Spleen (tissue), 11 donors: ENCODE measurements around the gene DSC3. TPM values are rescaled to one million over a fixed set of nuclear protein-coding genes. Genes with fewer than 3 reads are reported as not detected.
"Not testable (repeated sequence)": the region's sequence is repeated elsewhere in the genome, so short reads cannot be mapped to it uniquely, and the experiment has no call there.

ENCODE experiments used
- DNase-seq: peaks from one replicate; pipeline ENCODE4 v3.0.0-alpha.2; 2020
- H3K27ac ChIP-seq, 8 donors: fragments of 200-600 bp; sonication (generic) in 7 of 8; 1 replicate in 4 of 8; 2 replicates in 4 of 8; pipeline versions ENCODE4 v1.5.0 to v1.8.0; 2016 to 2021; ENCODE audit warnings: inconsistent platforms in 4 of 8, mild to moderate bottlenecking in 4 of 8, moderate library complexity in 1 of 8
- H3K27me3 ChIP-seq, 7 donors: fragments of 200-600 bp; sonication (generic) in 6 of 7; replicated peaks in 1 of 7; 1 replicate in 4 of 7; 2 replicates in 3 of 7; pipeline versions ENCODE4 v1.5.0 to v1.8.0; 2016 to 2021; ENCODE audit warnings: inconsistent platforms in 3 of 7, mild to moderate bottlenecking in 1 of 7
- H3K36me3 ChIP-seq, 6 donors: fragments of 200-600 bp; sonication (generic) in 5 of 6; 1 replicate in 4 of 6; 2 replicates in 2 of 6; pipeline versions ENCODE4 v1.5.0 to v1.8.0; 2016 to 2021; ENCODE audit warnings: inconsistent platforms in 2 of 6
- H3K4me1 ChIP-seq, 6 donors: fragments of 200-600 bp; sonication (generic) in 5 of 6; 1 replicate in 3 of 6; 2 replicates in 3 of 6; pipeline versions ENCODE4 v1.5.0 to v1.8.0; 2016 to 2021; ENCODE audit warnings: inconsistent platforms in 3 of 6
- H3K4me3 ChIP-seq, 8 donors: fragments of 200-600 bp; sonication (generic) in 7 of 8; 1 replicate in 4 of 8; 2 replicates in 4 of 8; pipeline versions ENCODE4 v1.5.0 to v1.8.0; 2016 to 2021; ENCODE audit warnings: inconsistent platforms in 4 of 8, mild to moderate bottlenecking in 4 of 8, moderate library complexity in 2 of 8
- H3K9me3 ChIP-seq, 8 donors: fragments of 200-600 bp; sonication (generic) in 7 of 8; 1 replicate in 4 of 8; 2 replicates in 4 of 8; pipeline versions ENCODE4 v1.5.0 to v1.8.0; 2016 to 2021; ENCODE audit warnings: inconsistent platforms in 4 of 8
- POLR2A ChIP-seq, 3 donors: fragments of 450-650 bp; IDR thresholded peaks; one replicate each; pipeline ENCODE4 v1.5.1; 2017; ENCODE audit warnings: antibody characterized with exemption in 3 of 3, mild to moderate bottlenecking in 1 of 3
- POLR2AphosphoS5 ChIP-seq, 3 donors: sonication (generic); formaldehyde crosslinking; IDR thresholded peaks; one replicate each; pipeline ENCODE4 v1.5.1; 2017; ENCODE audit warnings: antibody characterized with exemption in 3 of 3
- WGBS, 5 donors: extraction: QIAGEN DNeasy Blood & Tissue Kit in 3 of 5; methylation state at CpG; one replicate each; pipeline versions ENCODE4 v1.1.5 to v1.1.7; 2013 to 2018; 5-methylcytosine and 5-hydroxymethylcytosine counted together
- intact Hi-C: fragments of 100-400 bp; cut with DNase I; formaldehyde crosslinking; loops from one replicate; pipeline ENCODE4 v1.15.0; 2023; ENCODE audit warnings: low total_unique reads
- polyA plus RNA-seq, 3 donors: library from polyadenylated mRNA; stranded (reverse); fragments of 200-250 nt; gene quantifications; one replicate each; pipeline ENCODE4 v1.2.1, GENCODE V29; 2013
- total RNA-seq, 7 donors: library from RNA; depleted of rRNA in 3 of 7; stranded (reverse); fragments of >200 nt in 3 of 7; fragmentation: NEBNext Ultra II Directional in 4 of 7; extraction: Animal tissue kit (Norgen Biotek cat#: 25700) in 4 of 7; gene quantifications; one replicate each; pipeline versions ENCODE4 v1.1.0 to v1.2.1, GENCODE V29; 2016 to 2021
- TF ChIP-seq, protein P1 (sequence below), 11 experiments: fragments of 200-600 bp in 7 of 11; fragments of 450-650 bp in 4 of 11; sonication (generic) in 4 of 11; IDR thresholded peaks in 8 of 11; conservative IDR thresholded peaks in 3 of 11; 1 replicate in 7 of 11; 2 replicates in 4 of 11; pipeline versions ENCODE4 v1.4.0 to v1.8.0; 2016 to 2021; ENCODE audit warnings: antibody characterized with exemption in 11 of 11, inconsistent platforms in 4 of 11, mild to moderate bottlenecking in 1 of 11
- donor health status: healthy with polysubstance abuse.
- donor health status: DM: no; HTN: no; CAD: no; lungs with moderate emphysema.
- donor health status: DM: no; HTN: no; CAD: no.
- donor health status: Bipolar disorder and iron deficiency.
- donor health status: healthy.
- donor health status: DM: no; HTN: no; CAD: no.
- donor health status: DM: yes; HTN: yes; CAD: no.

DSC3 gene
- total and polyA plus RNA-seq, 10 donors: 0.03 to 0.14 (median 0.07) TPM; not detected in 6

GRCh38 chr18:31040686-31041270, 1.8 kb downstream of the DSC3 start:
- Histone ChIP-seq H3K9me3 (peaks cover 0 to 17% (median 0%) of the 10 kb centered on the region in 8 donors), H3K36me3 (no peaks in the 10 kb centered on the region), H3K27me3 (peaks cover 0 to 60% (median 30%) of the 10 kb centered on the region in 7 donors), H3K4me3 (no peak overlapping the region), H3K27ac (no peak overlapping the region), H3K4me1 (peaks cover 0 to 21% (median 6%) of the 10 kb centered on the region in 6 donors)
- no peak for DNase-seq
- WGBS, 5 donors: 8 to 14% (median 9%) methylated on average over 18 of the region's 18 CpGs
- TF ChIP-seq, protein P1, sequence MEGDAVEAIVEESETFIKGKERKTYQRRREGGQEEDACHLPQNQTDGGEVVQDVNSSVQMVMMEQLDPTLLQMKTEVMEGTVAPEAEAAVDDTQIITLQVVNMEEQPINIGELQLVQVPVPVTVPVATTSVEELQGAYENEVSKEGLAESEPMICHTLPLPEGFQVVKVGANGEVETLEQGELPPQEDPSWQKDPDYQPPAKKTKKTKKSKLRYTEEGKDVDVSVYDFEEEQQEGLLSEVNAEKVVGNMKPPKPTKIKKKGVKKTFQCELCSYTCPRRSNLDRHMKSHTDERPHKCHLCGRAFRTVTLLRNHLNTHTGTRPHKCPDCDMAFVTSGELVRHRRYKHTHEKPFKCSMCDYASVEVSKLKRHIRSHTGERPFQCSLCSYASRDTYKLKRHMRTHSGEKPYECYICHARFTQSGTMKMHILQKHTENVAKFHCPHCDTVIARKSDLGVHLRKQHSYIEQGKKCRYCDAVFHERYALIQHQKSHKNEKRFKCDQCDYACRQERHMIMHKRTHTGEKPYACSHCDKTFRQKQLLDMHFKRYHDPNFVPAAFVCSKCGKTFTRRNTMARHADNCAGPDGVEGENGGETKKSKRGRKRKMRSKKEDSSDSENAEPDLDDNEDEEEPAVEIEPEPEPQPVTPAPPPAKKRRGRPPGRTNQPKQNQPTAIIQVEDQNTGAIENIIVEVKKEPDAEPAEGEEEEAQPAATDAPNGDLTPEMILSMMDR (IDR thresholded peaks at IDR 0.05 in 8 of 11, conservative IDR thresholded peaks at IDR 0.05 in 3 of 11): no peak
- no peak for TF ChIP-seq POLR2A (IDR thresholded peaks at IDR 0.05)
- TF ChIP-seq POLR2AphosphoS5 (IDR thresholded peaks at IDR 0.05): no peak
- intact Hi-C loops: no loop called here

GRCh38 chr18:31039426-31039825, 3.1 kb downstream of the DSC3 start:
- Histone ChIP-seq H3K4me3 (no peak overlapping the region), H3K27ac (no peak overlapping the region), H3K36me3 (no peaks in the 10 kb centered on the region), H3K4me1 (peaks cover 0 to 21% (median 6%) of the 10 kb centered on the region in 6 donors), H3K9me3 (peaks cover 0 to 17% (median 0%) of the 10 kb centered on the region in 8 donors), H3K27me3 (peaks cover 0 to 57% (median 30%) of the 10 kb centered on the region in 7 donors)
- TF ChIP-seq POLR2A (IDR thresholded peaks at IDR 0.05) (no peak), POLR2AphosphoS5 (IDR thresholded peaks at IDR 0.05) (no peak)
- TF ChIP-seq, protein P1 (IDR thresholded peaks at IDR 0.05 in 8 of 11, conservative IDR thresholded peaks at IDR 0.05 in 3 of 11): no peak
- 67 to 77% (median 72%) methylated on average over 3 of the region's 3 CpGs for WGBS, 5 donors
- no peak for DNase-seq
- intact Hi-C loops: no loop called here

DNA sequence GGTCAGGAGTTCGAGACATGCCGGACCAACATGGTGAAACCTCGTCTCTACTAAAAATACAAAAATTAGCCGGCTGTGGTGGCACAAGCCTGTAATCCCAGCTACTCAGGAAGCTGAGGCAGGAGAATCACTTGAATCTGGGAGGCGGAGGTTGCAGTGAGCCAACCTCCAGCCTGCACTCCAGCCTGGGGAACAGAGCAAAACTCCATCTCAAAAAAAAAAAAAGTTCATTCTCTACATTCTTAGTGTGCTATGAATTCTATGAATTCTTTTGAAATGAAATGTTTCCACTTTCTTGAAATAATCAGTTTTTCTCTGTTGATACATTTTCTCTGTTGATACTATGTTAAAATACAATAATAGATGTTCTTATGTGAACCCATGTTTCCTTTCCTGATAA, 4.9 kb downstream of the DSC3 start:
- intact Hi-C loops, H3K36me3 ChIP-seq, DNase-seq, H3K27ac ChIP-seq, H3K4me3 ChIP-seq: not testable (repeated sequence)
- Histone ChIP-seq H3K27me3 (peaks cover 0 to 39% (median 22%) of the 10 kb centered on the region in 7 donors), H3K4me1 (peaks cover 0 to 19% (median 6%) of the 10 kb centered on the region in 6 donors), H3K9me3 (peaks cover 0 to 24% (median 7%) of the 10 kb centered on the region in 8 donors)
- 84 to 92% (median 87%) methylated on average over 5 of the region's 5 CpGs for WGBS, 5 donors

DNA sequence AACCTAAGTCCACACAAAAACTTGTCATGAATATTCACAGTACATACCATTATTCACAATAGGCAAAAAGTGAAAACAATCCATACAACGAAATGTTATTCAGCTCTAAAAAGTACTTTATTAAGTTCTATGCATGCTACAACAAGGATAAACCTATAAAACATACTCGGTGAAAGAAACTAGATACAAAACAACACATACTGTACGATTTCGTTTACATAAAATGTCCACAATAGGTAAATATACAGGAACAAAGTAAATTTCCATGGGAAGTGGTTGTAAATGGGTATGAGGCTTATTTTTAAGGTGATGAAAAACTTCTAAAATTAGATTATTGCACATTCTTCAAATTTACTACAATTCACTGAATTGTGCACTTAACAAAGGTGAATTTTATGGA, 8.0 kb downstream of the DSC3 start:
- no peak for TF ChIP-seq POLR2A (IDR thresholded peaks at IDR 0.05)
- TF ChIP-seq, protein P1 (IDR thresholded peaks at IDR 0.05 in 8 of 11, conservative IDR thresholded peaks at IDR 0.05 in 3 of 11): no peak
- no peak for TF ChIP-seq POLR2AphosphoS5 (IDR thresholded peaks at IDR 0.05)
- Histone ChIP-seq H3K36me3 (no peaks in the 10 kb centered on the region), H3K4me1 (no peaks in the 10 kb centered on the region), H3K9me3 (peaks cover 0 to 12% (median 6%) of the 10 kb centered on the region in 8 donors), H3K4me3 (no peak overlapping the region), H3K27ac (no peak overlapping the region), H3K27me3 (peaks cover 0 to 8% (median 0%) of the 10 kb centered on the region in 7 donors)
- WGBS, 5 donors: 82 to 91% (median 84%) methylated on average over 4 of the region's 4 CpGs
- no peak for DNase-seq
- intact Hi-C loops: no loop called here
